Measurements from ENCODE around the gene MSI2. TPM values are rescaled to one million over a fixed set of nuclear protein-coding genes. Genes with fewer than 3 reads are reported as not detected.

Gene MSI2
- polyA plus RNA-seq, 1 donor from 2014 or later = 3.8 TPM

- H3K4me3 Mint-ChIP-seq = no peak overlapping the region
- H3K4me1 Mint-ChIP-seq = peaks cover 16 to 22% (median 19%) of the 10 kb centered on the region in 3 donors
- no peak overlapping the region for H3K27ac Mint-ChIP-seq
- H3K9me3 Mint-ChIP-seq = no peaks in the 10 kb centered on the region
- H3K36me3 Mint-ChIP-seq = peaks cover 14% of the 10 kb centered on the region
- H3K27me3 Mint-ChIP-seq = no peaks in the 10 kb centered on the region
Measured at GRCh38 chr17:57420734-57421717, 164.7 kb downstream of the MSI2 start.

- Mint-ChIP-seq H3K36me3 (peaks cover 8% of the 10 kb centered on the region), H3K27ac (no peak overlapping the region)
Measured at GRCh38 chr17:57422574-57423164, 166.3 kb downstream of the MSI2 start.

GRCh38 chr17:57423541-57423940 is 167.2 kb downstream of the MSI2 start:
- Mint-ChIP-seq H3K27ac (no peak overlapping the region), H3K4me1 (peaks cover 10 to 20% (median 14%) of the 10 kb centered on the region in 3 donors), H3K9me3 (no peaks in the 10 kb centered on the region), H3K4me3 (peak overlapping the region in 1 of 4 donors; percentile 17), H3K27me3 (no peaks in the 10 kb centered on the region), H3K36me3 (peaks cover 8% of the 10 kb centered on the region)

More at GRCh38 chr17:57422574-57423164, 166.3 kb downstream of the MSI2 start:
- Mint-ChIP-seq H3K4me1 (peaks cover 14 to 20% (median 16%) of the 10 kb centered on the region in 3 donors), H3K27me3 (no peaks in the 10 kb centered on the region), H3K9me3 (no peaks in the 10 kb centered on the region), H3K4me3 (no peak overlapping the region)

- Mint-ChIP-seq H3K36me3 (peaks cover 8% of the 10 kb centered on the region), H3K27ac (no peak overlapping the region), H3K4me1 (peaks cover 10 to 20% (median 14%) of the 10 kb centered on the region in 3 donors), H3K27me3 (no peaks in the 10 kb centered on the region), H3K9me3 (no peaks in the 10 kb centered on the region), H3K4me3 (peak overlapping the region in 2 of 4 donors; percentile 52 to 76)
Measured at GRCh38 chr17:57424273-57424672, 167.9 kb downstream of the MSI2 start.

- Mint-ChIP-seq H3K4me1 (peaks cover 10 to 20% (median 14%) of the 10 kb centered on the region in 3 donors), H3K4me3 (peak overlapping the region in 2 of 4 donors; percentile 52 to 76), H3K9me3 (no peaks in the 10 kb centered on the region), H3K27ac (no peak overlapping the region), H3K27me3 (no peaks in the 10 kb centered on the region), H3K36me3 (peaks cover 8% of the 10 kb centered on the region)
Measured at GRCh38 chr17:57424777-57425188, 168.5 kb downstream of the MSI2 start.

GRCh38 chr17:57425431-57425830 is 169.1 kb downstream of the MSI2 start:
- peaks cover 5% of the 10 kb centered on the region for H3K36me3 Mint-ChIP-seq
- no peak overlapping the region for H3K4me3 Mint-ChIP-seq
- H3K27ac Mint-ChIP-seq = no peak overlapping the region
- H3K9me3 Mint-ChIP-seq = no peaks in the 10 kb centered on the region
- no peaks in the 10 kb centered on the region for H3K27me3 Mint-ChIP-seq
- peaks cover 10 to 19% (median 14%) of the 10 kb centered on the region in 3 donors for H3K4me1 Mint-ChIP-seq

GRCh38 chr17:57425903-57426880 is 169.9 kb downstream of the MSI2 start:
- Mint-ChIP-seq H3K27ac (no peak overlapping the region), H3K4me1 (peaks cover 10 to 19% (median 15%) of the 10 kb centered on the region in 3 donors)

GRCh38 chr17:57429966-57430365 is 173.6 kb downstream of the MSI2 start:
- no peak overlapping the region for H3K27ac Mint-ChIP-seq
- H3K36me3 Mint-ChIP-seq = peaks cover 4% of the 10 kb centered on the region
- peaks cover 8 to 15% (median 9%) of the 10 kb centered on the region in 3 donors for H3K4me1 Mint-ChIP-seq
- no peaks in the 10 kb centered on the region for H3K27me3 Mint-ChIP-seq
- H3K4me3 Mint-ChIP-seq = no peak overlapping the region
- H3K9me3 Mint-ChIP-seq = no peaks in the 10 kb centered on the region

More at GRCh38 chr17:57425903-57426880, 169.9 kb downstream of the MSI2 start:
- peak overlapping the region in 1 of 4 donors; percentile 57 for H3K4me3 Mint-ChIP-seq
- peaks cover 4% of the 10 kb centered on the region for H3K36me3 Mint-ChIP-seq
- no peaks in the 10 kb centered on the region for H3K9me3 Mint-ChIP-seq
- H3K27me3 Mint-ChIP-seq = no peaks in the 10 kb centered on the region

GRCh38 chr17:57431415-57431814 is 175.1 kb downstream of the MSI2 start:
- Mint-ChIP-seq H3K27ac (no peak overlapping the region), H3K4me3 (no peak overlapping the region), H3K9me3 (no peaks in the 10 kb centered on the region), H3K36me3 (peaks cover 4% of the 10 kb centered on the region), H3K4me1 (peaks cover 2 to 11% (median 9%) of the 10 kb centered on the region in 3 donors), H3K27me3 (no peaks in the 10 kb centered on the region)

- Mint-ChIP-seq H3K4me3 (peak overlapping the region in 1 of 4 donors; percentile 14), H3K36me3 (peaks cover 5% of the 10 kb centered on the region), H3K4me1 (peaks cover 4 to 15% (median 10%) of the 10 kb centered on the region in 3 donors), H3K9me3 (no peaks in the 10 kb centered on the region), H3K27ac (no peak overlapping the region), H3K27me3 (no peaks in the 10 kb centered on the region)
Measured at GRCh38 chr17:57432507-57433277, 176.4 kb downstream of the MSI2 start.

GRCh38 chr17:57433452-57433851 is 177.1 kb downstream of the MSI2 start:
- Mint-ChIP-seq H3K27ac (no peak overlapping the region), H3K4me1 (peaks cover 6 to 15% (median 12%) of the 10 kb centered on the region in 3 donors), H3K27me3 (no peaks in the 10 kb centered on the region), H3K9me3 (no peaks in the 10 kb centered on the region), H3K36me3 (peaks cover 5% of the 10 kb centered on the region), H3K4me3 (no peak overlapping the region)

- Mint-ChIP-seq H3K27ac (peak overlapping the region in 1 of 3 donors; percentile 4), H3K4me3 (no peak overlapping the region), H3K4me1 (peaks cover 11 to 20% (median 15%) of the 10 kb centered on the region in 3 donors), H3K27me3 (no peaks in the 10 kb centered on the region), H3K36me3 (peaks cover 5% of the 10 kb centered on the region), H3K9me3 (no peaks in the 10 kb centered on the region)
Measured at GRCh38 chr17:57434361-57434760, 178.0 kb downstream of the MSI2 start.

GRCh38 chr17:57436565-57436964 is 180.2 kb downstream of the MSI2 start:
- Mint-ChIP-seq H3K4me3 (peak overlapping the region in 1 of 4 donors; percentile 53), H3K9me3 (no peaks in the 10 kb centered on the region)

More at GRCh38 chr17:57436565-57436964, 180.2 kb downstream of the MSI2 start:
- Mint-ChIP-seq H3K4me1 (peaks cover 26 to 42% (median 27%) of the 10 kb centered on the region in 3 donors), H3K27ac (peak overlapping the region in 1 of 3 donors; percentile 3), H3K36me3 (peaks cover 7% of the 10 kb centered on the region), H3K27me3 (no peaks in the 10 kb centered on the region)
